B cell (primary cell): ENCODE data around the gene BTF3. TPM values are rescaled to one million over a fixed set of nuclear protein-coding genes. Genes with fewer than 3 reads are reported as not detected.
"Not testable (repeated sequence)": the region's sequence is repeated elsewhere in the genome, so short reads cannot be mapped to it uniquely, and the experiment has no call there.

Source experiments
- ATAC-seq: fragments of 200-7000 bp; cut with Tn5 transposase; one replicate; pipeline ENCODE4 v1.10.0; 2021; ENCODE audit warnings: low read depth, mild to moderate bottlenecking, moderate number of reproducible peaks, moderate library complexity
- CTCF ChIA-PET: fragments of 350-600 bp; sonication (Branson Sonifier 250); formaldehyde crosslinking; loops from one replicate; lab custom pipeline; 2021; ENCODE audit warnings: antibody characterized with exemption, inconsistent platforms; lab: Charles Lee
- POLR2A ChIA-PET: fragments of 350-600 bp; sonication (Branson Sonifier 250); formaldehyde crosslinking; loops from one replicate; lab custom pipeline; 2021; ENCODE audit warnings: antibody characterized with exemption; lab: Charles Lee
- DNase-seq: peaks from one replicate; pipeline ENCODE4 v3.0.0; 2013
- H2AFZ ChIP-seq: 2 replicates; pipeline ENCODE4 v1.6.1; 2012; ENCODE audit warnings: mild to moderate bottlenecking, low read depth, low read length; ENCODE audit not compliant: insufficient read depth, poor library complexity, severe bottlenecking
- H3K27ac ChIP-seq, 2 donors: 1 replicate in 1 of 2; 2 replicates in 1 of 2; pipeline ENCODE4 v1.5.1; 2012 to 2013; ENCODE audit warnings: low read length in 2 of 2, mild to moderate bottlenecking in 2 of 2, moderate library complexity in 1 of 2
- H3K27me3 ChIP-seq, 4 experiments: fragments of 200-600 bp in 1 of 4; sonication (generic) in 1 of 4; replicated peaks in 1 of 4; 1 replicate in 2 of 4; 2 replicates in 2 of 4; pipeline versions ENCODE4 v1.6.1 to v1.7.0; 2013 to 2016; ENCODE audit warnings: low read length in 3 of 4, mild to moderate bottlenecking in 2 of 4, mixed read lengths in 1 of 4, moderate library complexity in 1 of 4; ENCODE audit not compliant: insufficient read depth in 4 of 4, control insufficient read depth in 3 of 4; ENCODE audit errors: control extremely low read depth in 1 of 4
- H3K36me3 ChIP-seq, 2 experiments: replicated peaks in 1 of 2; 1 replicate in 1 of 2; 2 replicates in 1 of 2; pipeline versions ENCODE4 v1.6.1 to v1.7.1; 2013; ENCODE audit warnings: low read length in 1 of 2; ENCODE audit not compliant: insufficient read depth in 2 of 2, control insufficient read depth in 1 of 2; ENCODE audit errors: control extremely low read depth in 1 of 2, extremely low read depth in 1 of 2
- H3K4me1 ChIP-seq, 2 donors: fragments of 200-600 bp in 1 of 2; sonication (generic) in 1 of 2; 1 replicate in 1 of 2; 2 replicates in 1 of 2; pipeline versions ENCODE4 v1.5.1 to v1.6.1; 2013 to 2017; ENCODE audit warnings: low read length in 2 of 2; ENCODE audit not compliant: control insufficient read depth in 2 of 2, insufficient read depth in 2 of 2
- H3K4me2 ChIP-seq: replicated peaks from 2 replicates; pipeline ENCODE3; 2012; ENCODE audit warnings: mild to moderate bottlenecking, low read depth, low read length; ENCODE audit not compliant: poor library complexity, severe bottlenecking
- H3K4me3 ChIP-seq, 5 experiments: fragments of 200-600 bp in 1 of 5; sonication (generic) in 1 of 5; 1 replicate in 3 of 5; 2 replicates in 2 of 5; pipeline versions ENCODE4 v1.5.1 to v1.7.0; 2011 to 2016; ENCODE audit warnings: low read length in 4 of 5, mild to moderate bottlenecking in 4 of 5, low read depth in 2 of 5, control low read depth in 1 of 5, moderate library complexity in 1 of 5; ENCODE audit not compliant: insufficient read depth in 1 of 5; ENCODE audit errors: control extremely low read depth in 1 of 5, extremely low read depth in 1 of 5
- H3K79me2 ChIP-seq: fragments of 200-600 bp; sonication (generic); one replicate; pipeline ENCODE4 v1.6.0; 2016; ENCODE audit warnings: low read length; ENCODE audit not compliant: control insufficient read depth, insufficient read depth
- H3K9ac ChIP-seq: fragments of 200-600 bp; sonication (generic); 2 replicates; pipeline ENCODE4 v1.6.1; 2017; ENCODE audit warnings: mild to moderate bottlenecking, low read length, moderate library complexity
- H3K9me3 ChIP-seq, 3 donors: one replicate each; pipeline versions ENCODE4 v1.6.1 to v1.7.1; 2013; ENCODE audit warnings: low read length in 2 of 3; ENCODE audit not compliant: control insufficient read depth in 2 of 3, insufficient read depth in 1 of 3; ENCODE audit errors: control extremely low read depth in 1 of 3
- H4K20me1 ChIP-seq: 2 replicates; pipeline ENCODE4 v1.6.0; 2012; ENCODE audit warnings: mild to moderate bottlenecking, low read length; ENCODE audit not compliant: insufficient read depth, control insufficient read depth, poor library complexity, severe bottlenecking
- H3K27ac Mint-ChIP-seq: one replicate; pipeline ENCODE4 v1.8.0; 2021; ENCODE audit warnings: mixed read lengths
- H3K27me3 Mint-ChIP-seq: one replicate; pipeline ENCODE4 v1.8.0; 2021; ENCODE audit warnings: mixed read lengths
- H3K4me1 Mint-ChIP-seq: one replicate; pipeline ENCODE4 v1.8.0; 2021; ENCODE audit warnings: mixed read lengths
- H3K4me3 Mint-ChIP-seq: one replicate; pipeline ENCODE4 v1.8.0; 2021; ENCODE audit warnings: mixed read lengths
- H3K9me3 Mint-ChIP-seq: one replicate; pipeline ENCODE4 v1.8.0; 2022; ENCODE audit warnings: mixed read lengths; ENCODE audit not compliant: insufficient read depth
- EZH2 ChIP-seq: IDR thresholded peaks from 2 replicates; pipeline ENCODE4 v1.6.1; 2012; ENCODE audit warnings: borderline replicate concordance, low read depth, mild to moderate bottlenecking, moderate library complexity, low read length; ENCODE audit not compliant: insufficient read depth, poor library complexity, severe bottlenecking
- WGBS: methylation state at CpG from one replicate; pipeline ENCODE4 v1.1.5; 2013; ENCODE audit warnings: missing lambda C conversion rate; ENCODE audit not compliant: insufficient coverage; 5-methylcytosine and 5-hydroxymethylcytosine counted together
- intact Hi-C: fragments of 100-400 bp; cut with micrococcal nuclease; formaldehyde crosslinking; loops from one replicate; pipeline ENCODE4 v1.10.0; 2022
- polyA plus RNA-seq: library from polyadenylated mRNA; depleted of rRNA; stranded (reverse); fragments of >200 nt; gene quantifications from 2 replicates; pipeline ENCODE4 v1.2.3, GENCODE V29; 2012
- total RNA-seq, 2 donors: library from RNA; stranded (reverse); fragments of 120-200 nt in 1 of 2; gene quantifications; 1 replicate in 1 of 2; 2 replicates in 1 of 2; pipeline versions ENCODE4 v1.2.3 to v1.2.4, GENCODE V29; 2013 to 2022
- TF ChIP-seq, protein P1 (sequence below): fragments of 200-600 bp; IDR thresholded peaks from one replicate; pipeline ENCODE4 v1.8.0; 2022; ENCODE audit warnings: antibody characterized with exemption, mild to moderate bottlenecking

Gene BTF3
- total and polyA plus RNA-seq, 2 donors (not counting 1 experiment from before 2014, with no cell fraction given) = 309 to 466 TPM

DNA sequence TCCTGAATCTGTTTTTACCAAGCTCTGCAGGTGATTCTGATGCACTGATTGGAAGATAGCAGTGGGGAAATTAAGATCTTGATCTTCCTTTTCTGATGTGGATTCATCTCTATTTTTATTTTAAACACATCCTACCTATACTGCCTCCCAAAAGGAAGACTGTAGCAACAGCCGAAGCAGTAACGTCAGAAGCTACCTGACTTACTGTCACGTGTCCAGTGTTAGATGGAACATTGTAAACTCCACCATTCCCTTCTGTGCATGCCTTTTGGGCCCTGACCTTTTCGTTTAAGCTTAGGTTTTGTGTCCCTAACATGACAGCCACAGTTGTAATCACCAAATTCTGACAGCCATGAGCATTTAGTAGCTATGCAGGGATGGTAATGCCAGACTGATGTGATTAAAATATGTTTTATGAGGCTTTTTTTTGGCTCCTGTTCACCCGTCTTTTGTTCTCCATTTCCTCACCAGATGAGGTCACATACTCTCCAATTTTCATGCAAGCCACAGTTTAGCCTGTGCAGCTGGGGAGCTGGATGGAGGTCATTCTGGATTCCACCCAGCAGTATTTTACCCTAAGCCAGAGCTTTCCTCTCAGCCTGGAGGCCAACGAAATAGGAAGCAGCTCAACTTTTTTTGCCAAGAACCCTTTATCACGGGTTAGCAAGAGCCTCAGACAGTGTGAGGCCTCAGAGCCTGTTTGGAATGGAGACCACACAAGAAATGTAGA is 34.1 kb upstream of the BTF3 start:
- H3K4me1 Mint-ChIP-seq = no peaks in the 10 kb centered on the region
- Histone ChIP-seq H3K27me3 (peaks cover 0 to 4% (median 1%) of the 10 kb centered on the region in 4 experiments), H3K4me1 (no peaks in the 10 kb centered on the region), H3K9me3 (no peaks in the 10 kb centered on the region), H3K4me3 (no peak overlapping the region), H4K20me1 (no peaks in the 10 kb centered on the region), H3K9ac (no peak overlapping the region), H2AFZ (no peak overlapping the region), H3K36me3 (no peaks in the 10 kb centered on the region), H3K27ac (no peak overlapping the region), H3K79me2 (no peaks in the 10 kb centered on the region), H3K4me2 (no peak overlapping the region)
- CTCF ChIA-PET = interaction anchor here (1.6 kb wide), 1 partner anchor 9 kb away, joined by 4 read pairs; no protein-coding TSS in a partner anchor
- whole genome bisulfite sequencing = 77% methylated on average over 5 of the region's 7 CpGs
- H3K27me3 Mint-ChIP-seq = peaks cover 32% of the 10 kb centered on the region
- no peak overlapping the region for H3K27ac Mint-ChIP-seq
- TF ChIP-seq, protein P1, sequence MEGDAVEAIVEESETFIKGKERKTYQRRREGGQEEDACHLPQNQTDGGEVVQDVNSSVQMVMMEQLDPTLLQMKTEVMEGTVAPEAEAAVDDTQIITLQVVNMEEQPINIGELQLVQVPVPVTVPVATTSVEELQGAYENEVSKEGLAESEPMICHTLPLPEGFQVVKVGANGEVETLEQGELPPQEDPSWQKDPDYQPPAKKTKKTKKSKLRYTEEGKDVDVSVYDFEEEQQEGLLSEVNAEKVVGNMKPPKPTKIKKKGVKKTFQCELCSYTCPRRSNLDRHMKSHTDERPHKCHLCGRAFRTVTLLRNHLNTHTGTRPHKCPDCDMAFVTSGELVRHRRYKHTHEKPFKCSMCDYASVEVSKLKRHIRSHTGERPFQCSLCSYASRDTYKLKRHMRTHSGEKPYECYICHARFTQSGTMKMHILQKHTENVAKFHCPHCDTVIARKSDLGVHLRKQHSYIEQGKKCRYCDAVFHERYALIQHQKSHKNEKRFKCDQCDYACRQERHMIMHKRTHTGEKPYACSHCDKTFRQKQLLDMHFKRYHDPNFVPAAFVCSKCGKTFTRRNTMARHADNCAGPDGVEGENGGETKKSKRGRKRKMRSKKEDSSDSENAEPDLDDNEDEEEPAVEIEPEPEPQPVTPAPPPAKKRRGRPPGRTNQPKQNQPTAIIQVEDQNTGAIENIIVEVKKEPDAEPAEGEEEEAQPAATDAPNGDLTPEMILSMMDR = no peak
- TF ChIP-seq EZH2 = no peak
- DNase-seq (no peak), ATAC-seq (no peak)
- peaks cover 2% of the 10 kb centered on the region for H3K9me3 Mint-ChIP-seq
- intact Hi-C loops = no loop called here
- H3K4me3 Mint-ChIP-seq = no peak overlapping the region
- POLR2A ChIA-PET = no interaction called here

DNA sequence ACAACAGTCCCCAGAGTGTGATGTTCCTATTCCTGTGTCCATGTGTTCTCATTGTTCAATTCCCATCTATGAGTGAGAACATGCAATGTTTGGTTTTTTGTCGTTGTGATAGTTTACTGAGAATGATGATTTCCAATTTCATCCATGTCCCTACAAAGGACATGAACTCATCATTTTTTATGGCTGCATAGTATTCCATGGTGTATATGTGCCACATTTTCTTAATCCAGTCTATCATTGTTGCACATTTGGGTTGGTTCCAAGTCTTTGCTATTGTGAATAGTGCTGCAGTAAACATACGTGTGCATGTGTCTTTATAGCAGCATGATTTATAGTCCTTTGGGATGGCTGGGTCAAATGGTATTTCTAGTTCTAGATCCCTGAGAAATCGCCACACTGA is 29.6 kb upstream of the BTF3 start:
- H3K27ac Mint-ChIP-seq, DNase-seq, H3K27me3 ChIP-seq, H3K4me3 ChIP-seq, H3K4me1 Mint-ChIP-seq, H3K4me2 ChIP-seq, H3K4me1 ChIP-seq, H4K20me1 ChIP-seq, H2AFZ ChIP-seq, POLR2A ChIA-PET, H3K36me3 ChIP-seq, H3K4me3 Mint-ChIP-seq, H3K9me3 Mint-ChIP-seq, H3K9ac ChIP-seq, ATAC-seq, H3K27ac ChIP-seq, CTCF ChIA-PET, intact Hi-C loops, H3K79me2 ChIP-seq, H3K9me3 ChIP-seq: not testable (repeated sequence)
- H3K27me3 Mint-ChIP-seq = peaks cover 45% of the 10 kb centered on the region
- 100% methylated on average over 1 of the region's 3 CpGs for WGBS
